HG02852 (cell line): Measurements from ENCODE around the gene MAPK11.
A peak's percentile ranks its signal among the peaks of the same experiment; 100 is the strongest.

Source experiments
- ATAC-seq: cut with Tn5 transposase; IDR thresholded peaks from one replicate; pipeline ENCODE4 v1.9.1; 2021; ENCODE audit warnings: mild to moderate bottlenecking, moderate library complexity; ENCODE audit not compliant: unreplicated experiment

Gene MAPK11

DNA sequence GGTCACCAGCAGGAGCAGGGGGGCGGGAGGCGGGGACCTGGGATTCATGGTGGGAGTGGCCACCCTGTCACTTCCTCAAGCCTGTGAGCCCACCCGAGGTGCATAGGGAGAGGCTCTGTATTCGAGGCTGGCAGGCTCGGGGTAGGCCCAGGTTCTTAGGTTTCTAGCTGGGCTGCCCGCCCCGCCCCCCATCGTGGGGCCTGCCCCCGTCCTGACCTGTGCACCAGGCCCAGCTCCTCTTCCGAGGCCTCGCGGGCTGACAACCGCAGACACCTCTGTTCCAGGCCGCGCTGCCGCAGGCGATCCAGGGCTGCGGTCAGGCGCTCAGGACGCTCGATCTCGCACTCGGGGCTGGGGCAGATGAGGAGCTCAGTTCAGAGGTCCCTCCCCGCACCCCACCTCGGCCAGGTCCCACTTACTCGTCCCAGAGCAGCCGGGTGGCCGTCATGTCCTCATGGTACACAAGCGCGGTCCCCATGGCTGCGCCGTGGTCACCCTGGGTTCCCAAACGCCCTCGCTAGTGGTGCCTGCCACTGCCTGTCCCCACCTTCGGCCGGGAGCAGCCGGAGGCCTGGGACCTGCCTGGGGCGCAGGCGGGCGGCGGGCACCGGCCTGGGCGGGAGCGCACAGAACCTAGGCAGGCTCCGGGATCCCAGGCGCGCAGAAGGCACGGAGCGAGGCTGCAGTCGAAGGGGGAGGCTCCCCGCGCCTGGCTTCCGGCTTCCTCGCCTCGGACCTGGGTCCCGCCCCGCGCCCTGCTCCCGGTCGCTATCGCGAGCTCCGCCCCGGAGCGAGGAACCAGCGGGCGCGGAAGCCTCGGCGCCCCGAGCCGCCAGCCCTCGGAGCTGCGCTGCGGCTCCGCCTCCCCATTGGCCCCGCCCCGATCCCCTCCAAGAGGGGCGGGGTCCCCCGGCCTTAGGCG, 19.4 kb downstream of the MAPK11 start, which contains the start of gene HDAC10:
Gene HDAC10 (minus strand): TSS at position 711 of the 922 bp plus-strand sequence. CDS start 233 bp downstream, at position 478.
- ATAC-seq, result peak; percentile 58

DNA sequence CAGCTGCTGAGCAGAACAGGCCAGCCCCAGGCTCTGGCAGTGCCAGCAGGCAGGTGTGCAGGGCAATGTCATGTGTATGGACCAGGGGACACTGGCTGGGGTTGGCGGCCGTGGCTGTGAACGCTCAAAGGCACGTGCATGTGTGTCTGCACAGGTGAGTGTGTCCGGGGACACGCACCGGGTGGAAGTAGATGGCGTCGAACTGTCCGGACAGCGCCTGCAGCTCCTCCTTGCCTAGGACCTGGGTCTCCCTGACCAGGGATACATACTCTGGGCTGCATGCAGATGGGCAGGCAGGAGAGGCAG, 20.0 kb downstream of the MAPK11 start:
- no peak for ATAC-seq

DNA sequence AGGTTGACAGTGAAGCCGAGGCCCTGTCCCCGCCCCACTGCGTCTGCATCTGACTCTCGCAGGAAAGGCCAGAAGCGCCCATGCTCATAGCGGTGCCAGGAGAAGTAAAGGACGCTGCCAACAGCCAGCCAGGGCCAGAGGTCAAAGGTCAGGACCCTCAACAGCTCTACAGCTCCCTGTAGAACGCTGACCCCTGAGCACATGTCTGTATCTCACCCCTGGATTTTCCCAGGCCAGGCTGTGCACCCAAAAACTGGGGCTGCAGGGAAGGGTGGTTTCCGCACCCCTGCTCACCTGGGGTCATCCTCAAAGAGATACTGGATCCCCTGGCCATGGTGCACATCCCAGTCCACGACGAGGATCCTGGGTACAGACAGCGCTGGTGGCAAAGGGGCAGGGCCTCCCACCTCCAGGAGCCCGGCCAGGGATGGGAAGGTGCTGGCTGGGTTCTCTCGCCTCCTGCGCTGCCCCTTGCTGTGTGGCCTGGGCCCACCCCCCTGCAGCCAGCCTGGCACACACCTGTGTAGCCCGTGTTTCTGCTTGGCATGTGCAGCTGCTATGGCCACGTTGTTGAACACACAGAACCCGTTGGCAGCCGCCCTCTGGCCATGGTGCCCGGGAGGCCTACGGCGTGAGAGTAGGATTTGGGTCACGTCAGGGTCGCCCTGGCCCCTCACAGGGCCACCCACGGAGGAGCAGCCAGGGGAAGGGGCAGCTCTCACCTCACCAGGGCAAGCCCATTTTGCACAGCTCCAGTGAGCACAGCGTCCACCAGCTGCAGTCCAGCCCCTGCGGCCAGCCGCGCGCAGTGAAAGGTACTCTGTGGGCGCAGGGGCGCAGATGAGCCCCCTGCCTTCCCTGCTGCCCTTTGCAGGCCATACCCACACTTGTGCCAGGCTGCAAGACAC, 20.6 kb downstream of the MAPK11 start:
- no peak for ATAC-seq

DNA sequence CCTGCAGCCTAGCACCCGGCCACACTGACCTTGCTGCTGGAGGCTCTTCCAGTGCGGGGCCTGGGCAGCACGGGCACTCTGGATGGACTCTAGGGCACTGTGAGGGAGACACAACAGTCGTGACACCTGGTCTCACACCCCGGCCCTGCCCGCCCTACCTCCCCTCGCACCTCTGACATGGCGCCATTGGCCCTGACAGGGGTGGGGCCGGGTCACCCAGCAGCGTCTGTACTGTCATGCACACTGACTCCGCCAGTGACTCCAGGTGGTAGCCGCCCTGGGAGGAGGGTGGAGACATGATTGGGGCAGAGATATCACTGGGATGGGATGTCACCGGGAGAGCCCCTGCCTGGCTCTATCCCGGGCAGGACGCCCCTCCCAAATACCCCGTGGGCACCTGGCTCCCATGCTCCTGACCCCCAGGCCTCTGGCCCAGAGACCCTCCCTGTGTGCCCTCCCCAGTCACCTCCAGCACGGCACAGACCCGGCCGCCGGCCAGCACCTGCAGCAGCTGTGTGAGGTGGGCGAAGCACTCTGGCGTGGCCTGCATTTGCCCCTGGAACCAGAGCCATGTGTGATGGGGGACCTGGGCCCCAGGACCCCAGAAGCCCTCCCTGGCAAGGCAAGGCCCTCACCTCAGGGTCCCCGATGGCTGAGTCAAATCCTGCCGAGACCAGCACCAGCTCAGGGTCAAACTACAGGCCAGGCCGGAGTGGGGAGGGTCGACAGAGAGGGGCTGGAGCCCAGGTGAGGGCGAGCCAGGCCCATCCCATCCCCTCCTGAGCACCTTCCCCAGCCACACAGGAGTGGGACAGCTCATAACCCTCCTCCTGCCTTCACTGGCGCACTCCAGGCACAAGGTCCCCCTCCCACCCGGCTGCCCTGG, 21.7 kb downstream of the MAPK11 start:
- no peak for ATAC-seq

DNA sequence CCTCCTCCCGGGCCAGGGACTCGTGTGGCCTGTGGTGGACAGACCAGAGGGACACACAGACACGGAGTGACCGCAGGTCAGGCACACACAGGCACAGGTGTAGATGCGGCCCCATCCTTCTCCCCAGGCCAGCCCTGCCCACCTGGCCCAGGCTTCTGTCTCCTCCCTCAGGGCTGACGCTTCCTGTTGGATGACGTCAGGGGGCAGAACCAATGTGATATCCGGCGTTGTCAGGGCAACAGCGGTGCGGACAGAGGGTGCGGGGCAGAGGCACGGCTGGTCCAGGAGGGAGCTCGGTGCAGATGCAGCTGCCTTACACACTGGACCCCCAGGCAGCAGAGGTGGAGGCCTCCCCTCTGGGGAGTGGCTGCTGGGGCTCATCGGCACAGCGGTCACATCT, 22.4 kb downstream of the MAPK11 start:
- no peak for ATAC-seq

DNA sequence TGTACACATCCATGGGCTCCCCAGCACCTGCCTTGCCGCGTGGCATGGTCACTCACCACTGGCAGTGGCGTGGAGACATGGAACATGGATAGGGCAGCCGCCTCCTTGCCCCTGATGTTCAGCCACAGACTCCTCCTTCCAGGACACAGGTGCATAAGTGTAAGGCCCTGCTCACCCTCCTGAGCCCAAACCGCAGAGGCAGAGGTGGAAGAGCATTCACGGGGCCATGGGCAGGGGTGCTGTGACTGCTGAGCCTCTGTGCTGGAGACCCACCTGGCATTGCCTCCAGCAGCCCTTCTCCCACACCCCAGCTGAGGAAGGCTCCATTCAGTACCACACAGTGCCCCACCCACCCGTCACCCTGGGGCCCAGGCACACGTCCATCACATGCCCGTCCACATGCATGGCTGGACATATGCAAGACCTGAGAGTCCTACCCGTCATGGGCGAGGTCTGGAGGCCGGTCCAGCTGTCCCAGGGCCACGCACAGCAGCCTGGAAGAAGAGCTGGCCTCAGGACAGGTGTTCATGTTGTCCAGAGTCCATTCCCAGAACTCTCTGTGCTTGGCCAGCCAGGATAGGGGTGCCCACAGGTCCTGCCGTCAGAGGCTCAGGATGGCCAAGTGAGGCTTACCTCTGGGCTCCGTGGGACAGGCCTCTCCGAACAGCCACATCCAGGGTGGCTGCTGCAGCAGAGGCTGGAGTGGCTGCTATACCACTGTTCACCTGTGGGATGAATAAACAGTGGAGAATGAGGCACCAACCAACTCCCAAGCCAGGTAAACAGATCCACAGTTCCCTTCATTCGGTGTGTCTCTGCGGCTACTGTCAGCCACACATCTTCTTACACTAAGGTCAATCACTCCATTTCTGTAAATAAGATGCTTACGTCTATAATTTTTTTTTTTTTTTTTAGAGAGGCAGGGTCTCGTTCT, 23.7 kb downstream of the MAPK11 start:
- ATAC-seq, result no peak

DNA sequence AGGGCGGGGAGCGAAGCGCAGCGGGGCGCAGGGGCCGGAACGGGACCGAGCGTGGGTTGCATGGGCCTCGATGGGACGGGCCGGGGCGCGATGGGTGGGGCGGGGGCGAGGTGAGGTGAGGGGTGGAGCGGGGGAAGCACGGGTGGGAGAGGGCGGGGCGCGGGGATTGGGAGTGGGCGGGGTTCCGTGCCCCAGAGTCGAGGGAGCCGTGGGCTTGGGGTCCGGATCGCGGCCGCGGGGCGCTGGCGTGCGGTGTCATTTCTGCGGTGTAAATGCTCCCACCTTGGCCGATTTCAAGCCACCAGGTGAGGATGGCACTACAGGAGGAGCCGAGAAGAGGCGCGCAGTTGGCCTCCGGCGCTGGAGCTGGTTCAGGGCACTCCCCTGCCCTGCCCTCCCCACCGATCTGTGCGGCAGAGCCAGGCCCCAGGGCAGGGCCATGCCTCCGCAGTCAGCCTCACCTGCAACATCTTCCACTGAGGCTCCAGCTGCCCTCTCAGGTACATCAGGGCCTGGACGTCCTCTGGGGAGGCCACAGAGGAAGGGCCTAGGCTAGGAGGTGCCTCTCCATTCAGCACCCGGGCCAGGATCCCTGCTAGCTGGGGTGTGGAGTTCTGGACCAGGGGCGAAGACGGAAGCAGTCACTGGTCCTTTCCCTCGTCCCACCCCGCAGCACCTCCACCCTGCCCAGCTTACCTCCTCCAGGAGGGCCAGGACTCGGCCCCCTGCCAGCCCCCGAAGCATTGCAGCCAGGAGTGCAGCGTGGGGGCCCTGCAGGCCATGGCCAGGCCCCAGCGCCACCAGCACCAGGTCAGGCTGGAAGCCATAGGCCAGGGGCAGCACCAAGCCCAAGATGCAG, 24.7 kb downstream of the MAPK11 start:
- ATAC-seq, result no peak

DNA sequence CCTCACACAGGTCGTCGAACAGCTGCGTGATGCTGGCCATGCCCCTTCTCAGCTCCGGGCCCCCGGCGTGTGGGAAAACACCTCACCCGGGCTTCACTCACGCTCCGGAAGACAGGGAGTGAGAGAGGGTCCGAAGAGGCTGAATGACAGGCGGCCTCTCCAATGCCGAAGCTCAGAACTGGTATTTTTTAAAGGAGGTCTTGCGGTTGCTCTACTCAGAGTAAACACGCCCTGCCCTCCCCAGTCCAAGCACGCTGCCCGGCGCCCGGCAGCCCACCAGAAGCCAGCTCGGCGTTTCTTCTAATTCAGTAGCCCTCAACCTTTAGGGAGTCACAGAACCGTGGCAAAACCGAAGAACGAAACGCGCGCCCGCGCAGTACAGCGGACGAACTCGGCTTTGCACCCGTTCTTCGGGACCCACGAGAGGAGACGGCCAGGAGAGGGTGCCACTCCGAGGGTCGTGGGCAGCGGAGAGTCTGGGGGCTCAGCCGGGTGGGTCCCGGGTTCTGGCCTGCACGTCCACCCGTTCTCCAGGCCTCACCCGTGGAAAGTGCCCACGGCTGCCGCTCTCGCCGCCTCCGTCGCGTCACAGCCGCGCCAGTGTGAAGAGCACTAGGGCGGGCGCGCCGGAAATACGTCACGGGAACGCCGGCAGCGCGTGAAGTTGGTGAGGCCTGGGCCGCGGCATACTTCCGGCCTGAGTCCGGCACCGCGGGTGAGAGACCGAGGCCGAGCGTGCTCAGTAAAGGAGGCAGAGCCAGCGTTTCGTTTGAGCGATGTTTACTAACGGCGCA, 25.6 kb downstream of the MAPK11 start, which contains the start of gene TUBGCP6:
Gene TUBGCP6 (minus strand): TSS at position 604 of the 794 bp plus-strand sequence. CDS start 564 bp downstream, at position 40.
- ATAC-seq, result peak; percentile 64

DNA sequence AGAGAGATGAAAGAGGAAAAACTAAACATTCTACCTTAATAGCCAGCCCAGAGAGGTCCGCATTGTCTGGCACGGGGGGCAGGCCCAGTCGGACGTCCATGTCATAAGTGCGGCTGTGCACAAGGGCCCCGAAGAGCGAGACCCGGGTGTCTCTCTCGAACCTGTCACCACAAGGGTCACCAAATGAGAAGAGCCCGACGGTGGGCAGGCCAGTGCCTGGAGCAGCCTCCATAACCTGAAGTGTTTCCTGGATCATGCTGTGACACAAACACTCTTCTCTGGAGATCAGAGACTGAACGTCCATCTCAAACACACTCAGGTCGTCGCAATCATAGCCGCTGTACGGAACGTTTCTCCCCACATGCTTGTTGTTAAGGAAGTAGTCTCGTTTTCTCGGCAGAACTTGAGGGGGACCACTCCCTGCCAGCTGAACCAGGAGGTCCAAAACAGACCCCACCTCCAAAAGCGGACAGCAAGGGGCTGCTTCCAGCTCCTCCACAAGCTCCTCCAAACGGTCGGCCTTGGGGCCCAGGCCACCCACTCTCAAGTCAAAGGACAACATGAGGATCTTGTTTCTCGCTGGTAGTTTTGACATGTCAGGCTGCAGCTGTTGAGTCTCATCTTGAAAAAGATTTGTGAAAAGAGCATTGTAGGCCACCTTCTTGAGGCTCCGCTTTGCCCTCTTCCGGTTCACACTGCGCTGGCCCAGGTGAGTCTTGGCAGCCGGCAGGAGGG, 26.3 kb downstream of the MAPK11 start:
- no peak for ATAC-seq

DNA sequence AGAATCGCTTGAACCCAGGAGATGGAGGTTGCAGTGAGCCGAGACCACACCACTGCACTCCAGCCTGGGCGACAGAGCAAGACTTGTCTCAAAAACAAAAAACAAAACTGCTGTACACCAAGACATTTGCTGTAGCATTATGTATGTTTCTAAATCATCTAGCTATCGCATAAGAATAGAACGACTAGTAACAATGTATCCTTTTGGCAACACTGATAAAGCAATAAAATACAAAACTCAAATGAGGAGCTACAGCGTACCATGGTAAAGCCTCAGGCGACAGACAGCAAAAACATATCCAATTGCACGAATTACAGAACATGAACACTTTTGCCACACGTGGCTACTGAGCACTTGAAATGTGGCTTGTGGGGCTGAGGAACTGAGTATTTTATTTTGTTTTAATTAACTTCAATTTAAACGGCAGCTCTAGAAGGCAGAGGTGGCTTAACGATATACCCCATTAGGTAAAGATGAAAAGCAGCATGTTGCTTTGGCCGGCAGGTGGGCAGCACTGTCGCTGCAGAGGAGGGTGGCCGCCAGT, 27.7 kb downstream of the MAPK11 start:
- no peak for ATAC-seq

DNA sequence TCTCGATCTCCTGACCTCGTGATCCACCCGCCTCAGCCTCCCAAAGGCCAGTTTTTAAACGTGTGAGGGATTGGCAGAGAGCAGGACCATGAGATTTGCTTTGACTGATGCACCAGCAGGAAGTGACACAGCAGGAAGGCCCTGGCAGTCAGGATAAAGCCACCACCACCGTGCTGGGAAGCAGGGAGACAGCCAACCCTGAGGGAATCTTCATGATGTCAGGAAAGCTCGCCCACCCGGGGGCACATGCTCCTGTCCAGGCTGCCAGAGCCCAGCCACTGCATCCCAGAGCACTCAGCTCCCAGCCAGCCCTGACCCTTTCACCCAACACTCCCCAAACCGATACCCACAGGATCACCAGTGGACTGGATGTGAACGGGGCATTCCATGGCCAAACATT, 31.4 kb downstream of the MAPK11 start:
- ATAC-seq, result no peak

DNA sequence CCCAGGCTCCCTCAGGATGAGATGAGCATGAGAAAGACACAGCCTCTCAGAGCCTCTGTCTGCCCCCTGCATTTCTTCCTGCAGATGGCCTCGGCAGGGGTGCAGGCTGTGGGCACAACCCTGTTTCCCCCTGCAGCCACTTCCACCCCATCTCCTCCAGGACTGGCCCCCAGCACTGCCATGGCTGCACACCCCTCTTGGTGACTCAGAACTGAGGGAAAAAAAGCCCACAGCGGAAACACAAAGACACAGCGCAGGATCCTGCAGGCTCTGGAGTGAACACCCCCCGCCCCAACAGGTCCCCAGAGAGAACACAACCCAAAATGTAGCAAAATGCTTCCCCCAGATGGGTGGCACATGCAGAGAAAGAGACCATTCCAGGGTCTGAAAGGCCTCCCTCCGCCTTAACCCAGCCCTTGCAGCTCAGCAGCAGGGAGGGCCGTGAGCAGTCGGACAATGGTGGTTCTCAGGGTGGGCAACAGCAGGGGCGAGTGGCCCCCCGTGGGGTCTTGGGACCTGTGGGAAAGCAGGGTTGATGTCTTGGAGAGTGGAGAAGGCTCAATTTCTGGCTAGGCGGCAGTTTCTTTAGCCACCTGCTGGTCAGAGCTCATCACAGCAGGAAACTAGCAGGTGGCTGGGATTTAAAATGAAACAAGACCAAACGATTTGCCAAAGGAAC, 33.3 kb downstream of the MAPK11 start:
- no peak for ATAC-seq

DNA sequence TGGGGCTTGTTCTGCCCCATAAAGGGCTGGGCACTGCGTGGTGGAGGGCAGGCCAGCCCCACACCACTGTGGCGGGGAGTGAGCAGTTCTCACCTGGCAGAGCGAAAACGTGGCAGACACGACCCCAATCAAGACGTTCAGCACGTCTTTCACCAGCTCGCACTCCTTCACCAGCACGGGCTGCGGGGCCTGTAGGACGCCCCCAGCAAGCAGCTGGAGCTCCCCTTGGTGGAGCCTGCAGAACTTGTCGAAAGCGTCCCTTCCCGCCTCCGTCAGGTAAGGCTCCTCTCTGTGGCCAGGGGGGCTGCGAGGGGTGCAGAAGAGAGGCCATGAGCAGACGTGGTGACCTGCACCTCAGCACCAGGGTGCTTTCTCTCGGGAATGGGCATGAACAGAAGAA, 37.0 kb downstream of the MAPK11 start:
- ATAC-seq, result no peak

DNA sequence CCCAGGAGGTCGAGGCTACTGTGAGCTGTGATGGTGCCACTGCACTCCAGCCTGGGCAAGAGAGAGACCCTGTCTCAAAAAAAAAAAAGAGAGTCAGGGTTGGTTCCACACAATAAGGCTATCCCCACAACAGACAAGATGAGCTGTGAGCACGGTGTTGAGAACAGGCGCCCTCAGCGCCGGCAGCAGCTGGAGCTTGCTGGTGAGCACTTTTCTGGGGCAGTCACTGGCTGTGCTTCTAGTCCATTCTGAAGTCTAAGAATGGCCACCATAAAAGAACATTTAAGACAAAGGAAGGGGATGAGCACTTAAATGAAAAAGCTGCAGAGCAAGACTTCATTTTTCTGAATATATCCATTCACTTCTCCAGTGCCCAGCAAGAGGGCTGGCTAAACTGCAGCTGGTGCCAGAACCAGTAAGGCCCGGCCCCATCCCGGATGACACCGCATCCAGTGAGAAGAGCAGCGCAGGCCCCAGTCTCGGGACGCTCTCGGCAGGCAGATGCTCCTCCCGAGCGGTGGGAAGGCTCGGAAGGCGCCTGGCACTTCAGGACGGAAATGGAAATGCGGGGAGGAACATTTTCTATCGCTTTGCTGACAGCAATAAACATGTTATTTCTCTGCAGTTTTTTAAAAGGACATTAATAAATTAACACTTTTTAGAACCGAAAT, 37.6 kb downstream of the MAPK11 start:
- no peak for ATAC-seq

DNA sequence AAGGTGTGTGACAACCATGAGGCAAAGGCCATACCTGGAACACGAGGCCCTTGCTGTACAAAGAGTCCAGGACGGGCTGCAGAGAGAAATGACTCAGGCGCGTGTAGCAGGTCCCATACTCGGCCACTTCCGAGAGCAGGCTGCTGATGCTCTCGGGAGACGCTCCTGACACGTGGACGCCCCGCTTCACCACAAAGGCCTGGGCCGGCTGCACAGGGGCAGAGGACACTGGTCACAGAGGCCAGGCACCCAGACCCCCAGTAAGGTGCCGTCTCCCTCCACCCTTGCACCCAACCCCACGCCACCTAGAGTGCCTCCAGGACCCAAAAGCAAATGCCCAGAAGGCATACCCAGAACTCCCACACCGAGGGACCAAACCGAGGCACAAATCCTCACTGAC, 40.8 kb downstream of the MAPK11 start:
- no peak for ATAC-seq

DNA sequence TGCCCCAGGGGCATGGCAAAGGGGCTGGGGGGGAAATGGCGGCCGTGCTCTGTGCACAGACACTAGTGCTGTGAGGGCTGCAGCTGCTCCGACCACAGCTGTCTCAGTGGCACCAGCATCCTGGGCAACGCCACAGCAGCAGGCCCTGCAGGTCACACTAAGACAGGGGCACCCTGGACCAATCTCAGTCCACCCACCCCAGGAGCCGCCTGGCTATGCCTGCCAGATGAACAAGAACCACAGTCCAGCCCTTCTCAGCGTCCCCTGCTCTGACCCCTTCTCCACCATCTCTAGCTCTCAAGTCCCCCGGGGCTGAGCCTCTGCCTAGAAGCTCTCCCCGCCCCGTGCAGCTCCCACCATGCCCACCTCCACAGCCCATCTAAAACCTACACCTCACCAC, 41.8 kb downstream of the MAPK11 start:
- no peak for ATAC-seq
